Measurements from ENCODE around the gene CYBRD1.

GRCh38 chr2:171480908-171481307 lies 41.4 kb upstream of the CYBRD1 start:
- TF ChIP-seq CTCF (IDR thresholded peaks at IDR 0.05) (no peak), POLR2A (IDR thresholded peaks at IDR 0.05) (no peak)
